T-helper 17 cell (primary cell): Measurements from ENCODE around the gene SGSH. TPM values are rescaled to one million over a fixed set of nuclear protein-coding genes. Genes with fewer than 3 reads are reported as not detected.

Source experiments
- ATAC-seq: fragments of 150-1000 bp; cut with Tn5 transposase; 2 replicates; pipeline ENCODE4 v1.10.0; 2021; ENCODE audit warnings: mild to moderate bottlenecking, moderate library complexity
- DNase-seq, 3 donors: peaks; one replicate each; pipeline versions ENCODE4 v3.0.0 to v3.0.0-alpha.2; 2020 to 2021
- H3K9me3 ChIP-seq: one replicate; pipeline ENCODE4 v1.7.0; 2013; ENCODE audit warnings: low read length, mild to moderate bottlenecking; ENCODE audit not compliant: control insufficient read depth, poor library complexity, severe bottlenecking
- H3K27ac Mint-ChIP-seq: one replicate; pipeline ENCODE4 v1.8.0; 2022; ENCODE audit warnings: mild to moderate bottlenecking, moderate library complexity, mixed read lengths
- H3K27me3 Mint-ChIP-seq: one replicate; pipeline ENCODE4 v1.8.0; 2022; ENCODE audit warnings: mixed read lengths
- H3K36me3 Mint-ChIP-seq: one replicate; pipeline ENCODE4 v1.8.0; 2022; ENCODE audit warnings: low read depth, mixed read lengths
- H3K4me1 Mint-ChIP-seq: one replicate; pipeline ENCODE4 v1.8.0; 2022; ENCODE audit warnings: mild to moderate bottlenecking, mixed read lengths
- H3K4me3 Mint-ChIP-seq: one replicate; pipeline ENCODE4 v1.8.0; 2022; ENCODE audit warnings: mild to moderate bottlenecking, moderate library complexity, mixed read lengths
- total RNA-seq, 4 donors: library from RNA in 2 of 4; stranded (reverse) in 2 of 4; gene quantifications; one replicate each; pipeline ENCODE4 v1.2.3 and lab custom pipeline; 2022 to 2026

The SGSH gene
- total RNA-seq, 2 donors from 2014 or later, result 136 to 151 TPM

GRCh38 chr17:80173916-80174315 is 46.2 kb downstream of the SGSH start:
- Mint-ChIP-seq H3K4me1 (peaks cover 2% of the 10 kb centered on the region), H3K27me3 (peaks cover 12% of the 10 kb centered on the region), H3K27ac (no peak overlapping the region), H3K4me3 (no peak overlapping the region), H3K36me3 (peaks cover 3% of the 10 kb centered on the region)
- ATAC-seq (no peak), DNase-seq (no peak)
- H3K9me3 ChIP-seq, result no peaks in the 10 kb centered on the region

GRCh38 chr17:80173126-80173525 is 47.0 kb downstream of the SGSH start:
- H3K9me3 ChIP-seq, result no peaks in the 10 kb centered on the region
- H3K27me3 Mint-ChIP-seq, result peaks cover 16% of the 10 kb centered on the region
- ATAC-seq (no peak), DNase-seq (no peak)
- no peak overlapping the region for H3K4me3 Mint-ChIP-seq
- H3K36me3 Mint-ChIP-seq, result peaks cover 4% of the 10 kb centered on the region
- no peak overlapping the region for H3K27ac Mint-ChIP-seq
- H3K4me1 Mint-ChIP-seq, result peaks cover 3% of the 10 kb centered on the region

GRCh38 chr17:80171681-80172080 is 48.5 kb downstream of the SGSH start:
- Mint-ChIP-seq H3K27me3 (peaks cover 16% of the 10 kb centered on the region), H3K27ac (no peak overlapping the region)

GRCh38 chr17:80169784-80170500 is 50.2 kb downstream of the SGSH start, which contains the start of gene CARD14:
Gene CARD14, plus strand, starts transcription at chr17:80170030. Its CDS starts 11,409 bp downstream, at chr17:80181439.
- Mint-ChIP-seq H3K27me3 (peaks cover 13% of the 10 kb centered on the region), H3K4me3 (no peak within 1 kb of the TSS), H3K27ac (peak within 1 kb of the TSS; percentile 24), H3K4me1 (peaks cover 4% of the 10 kb centered on the region), H3K36me3 (peaks cover 4% of the 10 kb centered on the region)
- H3K9me3 ChIP-seq, result no peaks in the 10 kb centered on the region
- no peak for ATAC-seq
- no peak for DNase-seq

More at GRCh38 chr17:80171681-80172080, 48.5 kb downstream of the SGSH start:
- Mint-ChIP-seq H3K4me1 (peaks cover 4% of the 10 kb centered on the region), H3K36me3 (peaks cover 4% of the 10 kb centered on the region), H3K4me3 (no peak overlapping the region)
- no peak for DNase-seq
- H3K9me3 ChIP-seq, result no peaks in the 10 kb centered on the region
- ATAC-seq, result no peak

- DNase-seq (no peak), ATAC-seq (no peak)
- Mint-ChIP-seq H3K4me3 (no peak overlapping the region), H3K4me1 (peaks cover 4% of the 10 kb centered on the region), H3K36me3 (peaks cover 4% of the 10 kb centered on the region), H3K27ac (no peak overlapping the region), H3K27me3 (peaks cover 16% of the 10 kb centered on the region)
- H3K9me3 ChIP-seq, result no peaks in the 10 kb centered on the region
Observed at GRCh38 chr17:80169107-80169506, 51.0 kb downstream of the SGSH start.

- Mint-ChIP-seq H3K27me3 (peaks cover 18% of the 10 kb centered on the region), H3K4me1 (peaks cover 4% of the 10 kb centered on the region), H3K4me3 (no peak overlapping the region), H3K36me3 (peaks cover 4% of the 10 kb centered on the region), H3K27ac (no peak overlapping the region)
- ATAC-seq (no peak), DNase-seq (no peak)
- H3K9me3 ChIP-seq, result no peaks in the 10 kb centered on the region
Observed at GRCh38 chr17:80168371-80168770, 51.8 kb downstream of the SGSH start.

GRCh38 chr17:80166446-80166845 is 53.7 kb downstream of the SGSH start:
- H3K9me3 ChIP-seq, result no peaks in the 10 kb centered on the region
- Mint-ChIP-seq H3K27me3 (peaks cover 18% of the 10 kb centered on the region), H3K4me3 (no peak overlapping the region), H3K27ac (no peak overlapping the region), H3K4me1 (peaks cover 4% of the 10 kb centered on the region), H3K36me3 (peaks cover 4% of the 10 kb centered on the region)
- no peak for DNase-seq
- ATAC-seq, result no peak

- Mint-ChIP-seq H3K36me3 (peaks cover 6% of the 10 kb centered on the region), H3K4me3 (no peak overlapping the region), H3K27ac (peak overlapping the region; percentile 69), H3K4me1 (peaks cover 4% of the 10 kb centered on the region), H3K27me3 (peaks cover 33% of the 10 kb centered on the region)
- no peaks in the 10 kb centered on the region for H3K9me3 ChIP-seq
- no peak for DNase-seq
- ATAC-seq, result no peak
Observed at GRCh38 chr17:80164185-80164584, 55.9 kb downstream of the SGSH start.

GRCh38 chr17:80163336-80163735 is 56.8 kb downstream of the SGSH start:
- peak overlapping the region; percentile 69 for H3K27ac Mint-ChIP-seq
- DNase-seq (no peak), ATAC-seq (no peak)
- peaks cover 2% of the 10 kb centered on the region for H3K36me3 Mint-ChIP-seq
- H3K4me1 Mint-ChIP-seq, result peaks cover 4% of the 10 kb centered on the region
- peaks cover 25% of the 10 kb centered on the region for H3K27me3 Mint-ChIP-seq
- no peaks in the 10 kb centered on the region for H3K9me3 ChIP-seq
- H3K4me3 Mint-ChIP-seq, result no peak overlapping the region

GRCh38 chr17:80160536-80160935 is 59.6 kb downstream of the SGSH start:
- H3K27ac Mint-ChIP-seq, result no peak overlapping the region
- peaks cover 3% of the 10 kb centered on the region for H3K4me1 Mint-ChIP-seq
- H3K36me3 Mint-ChIP-seq, result peaks cover 2% of the 10 kb centered on the region
- no peaks in the 10 kb centered on the region for H3K9me3 ChIP-seq
- no peak overlapping the region for H3K4me3 Mint-ChIP-seq
- peaks cover 23% of the 10 kb centered on the region for H3K27me3 Mint-ChIP-seq
- DNase-seq, result no peak
- ATAC-seq, result no peak

Other genes starting within 250 kb of the SGSH start
- 1 to 10 TPM; 1.9 to 2.6 TPM for gene TBC1D16, start 184.5 kb downstream of the SGSH start, total RNA-seq
- gene CCDC40, start 183.7 kb downstream of the SGSH start, total RNA-seq, result 1 to 10 TPM; 3.4 to 4.5 TPM
- gene GAA, start 118.8 kb downstream of the SGSH start, total RNA-seq, result 10 to 100 TPM; 16.7 to 23.8 TPM
- gene EIF4A3, start 73.2 kb downstream of the SGSH start, total RNA-seq, result 10 to 100 TPM; 86.2 to 92.2 TPM
- gene CARD14, start 50.3 kb downstream of the SGSH start, total RNA-seq, result not detected
- 10 to 100 TPM; 57.0 to 73.8 TPM for gene SLC26A11, start 94 bp upstream of the SGSH start, total RNA-seq
- gene RNF213, start 40.5 kb upstream of the SGSH start, total RNA-seq, result 100 to 1,000 TPM; 528 to 571 TPM
- 10 to 100 TPM; 14.1 to 24.5 TPM for gene ENDOV, start 194.8 kb upstream of the SGSH start, total RNA-seq